Natural killer cell treated with Interleukin-12 subunit alpha and Interleukin-12 subunit beta and Interleukin-15 and Interleukin-18, amount 100 ng/mL, for 72 hours (primary cell): ENCODE results near the gene CDK5RAP2. TPM values are rescaled to one million over a fixed set of nuclear protein-coding genes. Genes with fewer than 3 reads are reported as not detected.
"Not testable (repeated sequence)": the region's sequence is repeated elsewhere in the genome, so short reads cannot be mapped to it uniquely, and the experiment has no call there.

Source experiments
- ATAC-seq, 2 donors: fragments of 150-1000 bp; cut with Tn5 transposase in 1 of 2; sonication (Bioruptor Pico), chemical (Tn5 transposase) in 1 of 2; 2 replicates each; pipeline ENCODE4 v1.10.0; 2021
- DNase-seq: peaks from one replicate; pipeline ENCODE4 v3.0.0; 2022; ENCODE audit warnings: low spot score
- H3K27ac Mint-ChIP-seq, 2 donors: 1 replicate in 1 of 2; 2 replicates in 1 of 2; pipeline ENCODE4 v1.8.0; 2022; ENCODE audit warnings: mixed read lengths in 2 of 2, mild to moderate bottlenecking in 1 of 2, moderate library complexity in 1 of 2
- H3K27me3 Mint-ChIP-seq, 2 donors: 1 replicate in 1 of 2; 2 replicates in 1 of 2; pipeline ENCODE4 v1.8.0; 2022; ENCODE audit warnings: mixed read lengths in 2 of 2
- H3K36me3 Mint-ChIP-seq: one replicate; pipeline ENCODE4 v1.8.0; 2022; ENCODE audit warnings: mixed read lengths
- H3K4me1 Mint-ChIP-seq, 2 donors: 1 replicate in 1 of 2; 2 replicates in 1 of 2; pipeline ENCODE4 v1.8.0; 2022; ENCODE audit warnings: low read depth in 2 of 2, mixed read lengths in 2 of 2, mild to moderate bottlenecking in 1 of 2
- H3K4me3 Mint-ChIP-seq: one replicate; pipeline ENCODE4 v1.8.0; 2022; ENCODE audit warnings: mixed read lengths
- H3K9me3 Mint-ChIP-seq: 2 replicates; pipeline ENCODE4 v1.8.0; 2022; ENCODE audit warnings: mixed read lengths
- total RNA-seq, 2 donors: library from RNA; stranded (reverse); gene quantifications; one replicate each; pipeline ENCODE4 v1.2.3, GENCODE V29; 2022

The CDK5RAP2 gene
- 100 to 1,000 TPM in 1 of 2 donors, 10 to 100 TPM in 1; 73.4 to 124 TPM for total RNA-seq

DNA sequence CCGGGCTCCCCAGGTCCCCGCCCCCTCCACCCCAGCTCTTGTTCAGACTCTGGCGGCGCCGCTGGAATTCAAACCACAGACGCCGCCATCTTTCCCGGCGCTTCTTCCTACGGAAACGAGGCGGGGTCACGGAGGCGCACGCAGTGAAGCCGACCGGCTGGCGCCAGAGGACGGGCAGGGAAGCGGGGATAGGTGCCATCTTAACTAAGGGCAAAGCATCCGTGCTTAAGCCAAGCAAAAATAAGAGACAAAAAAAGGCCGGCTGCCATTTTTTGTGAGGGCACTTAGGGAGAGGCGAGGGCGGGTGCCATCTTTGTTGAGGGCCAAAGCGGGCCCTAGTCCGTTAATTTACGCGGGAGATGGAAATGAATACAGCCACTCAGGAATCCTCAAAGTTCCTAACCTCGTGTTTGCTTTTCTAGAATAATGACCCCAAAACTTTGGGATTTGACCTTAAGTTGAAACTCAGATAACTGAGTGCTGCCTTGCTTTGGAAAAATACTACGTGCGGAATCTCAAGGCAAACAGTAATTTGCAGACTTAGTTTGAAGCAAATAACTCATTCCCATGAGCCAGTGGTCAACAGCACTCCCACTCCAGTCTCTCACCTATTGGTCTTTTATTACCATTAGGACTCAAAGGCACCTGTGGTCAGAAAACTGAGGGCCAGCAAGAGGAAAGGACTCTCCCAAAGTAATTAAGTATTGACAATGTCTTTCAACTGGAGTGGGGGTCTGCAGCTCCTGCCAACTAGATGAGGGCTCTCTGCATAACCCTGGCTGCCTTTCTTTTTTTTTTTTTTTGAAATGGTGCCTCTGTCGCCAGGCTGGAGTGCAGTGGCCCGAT, at the start of gene CDK5RAP2:
Gene CDK5RAP2, minus strand, starts transcription at position 117 of the 846 bp plus-strand sequence. CDS start 189 bp downstream, outside the sequence.
- H3K27me3 Mint-ChIP-seq, result no peaks in the 10 kb centered on the region
- peaks cover 37 to 45% of the 10 kb centered on the region in 2 donors for H3K4me1 Mint-ChIP-seq
- ATAC-seq, result peak; percentile 97 to 98
- peaks cover 12% of the 10 kb centered on the region for H3K36me3 Mint-ChIP-seq
- no peaks in the 10 kb centered on the region for H3K9me3 Mint-ChIP-seq
- H3K27ac Mint-ChIP-seq, result peak within 1 kb of the TSS; percentile 87 to 96
- H3K4me3 Mint-ChIP-seq, result peak within 1 kb of the TSS; percentile 95
- peak; percentile 94 for DNase-seq

DNA sequence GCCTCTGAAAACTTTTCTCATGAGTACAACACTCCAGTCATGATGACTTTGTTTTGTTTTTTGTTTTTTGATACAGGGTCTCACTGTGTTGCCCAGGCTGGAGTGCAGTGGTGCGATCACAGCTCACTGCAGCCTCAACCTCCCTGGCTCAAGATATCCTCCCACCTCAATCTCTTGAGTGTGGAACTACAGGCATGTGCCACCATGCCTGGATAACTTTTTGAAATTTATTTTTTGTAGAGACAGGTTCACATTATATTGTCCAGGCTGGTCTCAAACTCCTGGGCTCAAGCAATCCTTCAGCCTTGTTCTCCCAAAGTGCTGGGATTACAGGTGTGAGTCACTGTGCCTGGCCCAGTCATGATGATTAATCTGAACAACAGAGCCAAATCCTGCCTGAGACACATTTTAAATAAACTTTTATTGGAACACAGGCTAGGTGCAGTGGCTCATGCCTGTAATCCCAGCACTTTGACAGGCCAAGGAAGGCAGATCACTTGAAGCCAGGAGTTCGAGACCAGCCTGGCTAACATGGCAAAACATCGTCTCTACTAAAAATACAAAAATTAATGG, 49.0 kb upstream of the CDK5RAP2 start:
- H3K27me3 Mint-ChIP-seq, ATAC-seq, H3K9me3 Mint-ChIP-seq, H3K4me1 Mint-ChIP-seq, H3K27ac Mint-ChIP-seq, H3K36me3 Mint-ChIP-seq, DNase-seq, H3K4me3 Mint-ChIP-seq: not testable (repeated sequence)

GRCh38 chr9:120628207-120628924, 48.4 kb upstream of the CDK5RAP2 start:
- Mint-ChIP-seq H3K27me3 (no peaks in the 10 kb centered on the region), H3K36me3 (no peaks in the 10 kb centered on the region), H3K9me3 (no peaks in the 10 kb centered on the region), H3K27ac (no peak overlapping the region), H3K4me3 (no peak overlapping the region), H3K4me1 (peaks cover 6 to 8% of the 10 kb centered on the region in 2 donors)
- DNase-seq (no peak), ATAC-seq (no peak)

DNA sequence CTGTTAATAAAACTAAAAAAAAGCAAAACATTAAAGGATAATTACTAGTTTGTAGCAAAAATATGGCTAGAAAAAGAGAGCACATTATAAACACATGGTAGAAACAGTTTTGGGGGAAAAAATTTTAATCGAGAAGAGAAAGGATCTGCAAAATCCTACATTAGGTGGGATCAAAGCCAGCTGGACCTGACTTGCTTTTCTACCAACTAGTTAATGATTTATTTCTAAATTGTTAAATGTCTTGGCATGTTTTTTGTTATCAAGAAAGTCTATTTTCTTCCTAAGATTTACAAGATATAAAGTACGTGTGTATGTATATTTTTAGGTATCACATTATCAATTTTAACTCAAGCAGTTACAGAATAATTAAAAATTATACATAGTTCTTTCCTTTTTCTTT, 47.1 kb upstream of the CDK5RAP2 start:
- no peaks in the 10 kb centered on the region for H3K36me3 Mint-ChIP-seq
- no peak for DNase-seq
- no peaks in the 10 kb centered on the region for H3K27me3 Mint-ChIP-seq
- no peaks in the 10 kb centered on the region for H3K9me3 Mint-ChIP-seq
- ATAC-seq, result no peak
- H3K4me3 Mint-ChIP-seq, result no peak overlapping the region
- H3K27ac Mint-ChIP-seq, result no peak overlapping the region
- H3K4me1 Mint-ChIP-seq, result peaks cover 6 to 8% of the 10 kb centered on the region in 2 donors

DNA sequence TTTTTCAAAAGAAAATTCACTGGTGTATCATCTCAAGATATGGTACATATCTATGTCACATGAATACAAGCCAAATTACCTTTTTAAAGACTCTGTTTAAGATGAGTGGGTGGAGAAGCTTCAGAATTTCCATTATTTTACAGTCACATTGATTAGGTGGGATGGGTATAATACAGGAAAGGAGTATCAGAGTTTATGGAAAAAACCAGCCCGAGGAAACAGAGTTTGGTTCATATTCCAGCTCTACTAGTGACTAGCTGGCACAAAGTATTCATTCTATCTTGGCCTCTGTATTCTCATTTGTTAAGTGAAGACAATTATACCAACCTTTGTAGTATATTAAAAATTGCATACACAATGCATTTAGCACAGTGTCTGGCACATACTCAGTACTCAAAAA, 46.5 kb upstream of the CDK5RAP2 start:
- no peak overlapping the region for H3K27ac Mint-ChIP-seq
- ATAC-seq (no peak), DNase-seq (no peak)
- no peaks in the 10 kb centered on the region for H3K27me3 Mint-ChIP-seq
- H3K9me3 Mint-ChIP-seq, result no peaks in the 10 kb centered on the region
- no peaks in the 10 kb centered on the region for H3K36me3 Mint-ChIP-seq
- H3K4me3 Mint-ChIP-seq, result no peak overlapping the region
- H3K4me1 Mint-ChIP-seq, result peaks cover 6% of the 10 kb centered on the region in 2 donors

- Mint-ChIP-seq H3K27me3 (no peaks in the 10 kb centered on the region), H3K36me3 (no peaks in the 10 kb centered on the region), H3K9me3 (no peaks in the 10 kb centered on the region), H3K27ac (no peak overlapping the region), H3K4me1 (peaks cover 1 to 6% of the 10 kb centered on the region in 2 donors), H3K4me3 (no peak overlapping the region)
- ATAC-seq (no peak), DNase-seq (no peak)
Observed at GRCh38 chr9:120625222-120625621, 45.3 kb upstream of the CDK5RAP2 start.

DNA sequence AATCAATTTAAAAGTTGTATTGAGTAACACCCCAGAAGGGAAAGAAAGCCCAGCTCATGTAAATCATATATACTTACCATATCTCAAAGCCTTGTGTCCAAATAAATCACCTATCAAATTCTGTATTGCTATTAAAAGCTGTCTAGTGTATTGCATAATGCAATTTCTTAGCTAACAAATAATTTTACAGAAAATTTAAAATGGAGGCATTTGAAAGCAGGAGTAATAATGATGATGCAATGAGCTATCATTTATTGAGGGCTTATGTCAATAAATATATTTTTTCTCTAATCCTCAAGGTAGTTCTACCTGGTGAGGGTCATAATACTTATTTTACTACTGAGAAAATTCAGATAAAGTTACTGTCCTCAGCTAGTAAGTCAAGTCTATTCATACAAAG, 42.8 kb upstream of the CDK5RAP2 start:
- peaks cover 3 to 10% of the 10 kb centered on the region in 2 donors for H3K4me1 Mint-ChIP-seq
- ATAC-seq, result no peak
- no peaks in the 10 kb centered on the region for H3K36me3 Mint-ChIP-seq

DNA sequence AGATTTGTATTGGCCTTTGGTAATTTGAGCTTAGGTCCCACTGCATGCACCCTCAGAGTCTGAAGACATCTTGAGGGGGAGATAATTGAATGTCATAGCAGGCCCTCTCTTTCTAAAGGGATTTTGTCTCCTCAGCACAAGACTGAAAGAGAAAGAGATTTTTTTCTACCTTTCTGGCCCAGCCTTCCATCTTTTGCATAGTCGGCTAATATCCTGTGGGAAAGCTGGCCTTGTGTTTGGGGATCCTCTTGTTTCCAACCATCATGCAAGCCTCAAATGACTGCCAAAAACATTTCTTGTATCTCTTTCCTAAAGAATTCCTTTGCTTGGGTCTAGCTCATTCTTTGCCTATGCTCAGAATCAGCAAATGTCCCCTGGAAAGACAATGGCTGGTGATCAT, 42.0 kb upstream of the CDK5RAP2 start:
- ATAC-seq (no peak), DNase-seq (no peak)
- H3K27me3 Mint-ChIP-seq, result no peaks in the 10 kb centered on the region
- H3K9me3 Mint-ChIP-seq, result no peaks in the 10 kb centered on the region
- H3K4me3 Mint-ChIP-seq, result no peak overlapping the region
- H3K36me3 Mint-ChIP-seq, result no peaks in the 10 kb centered on the region
- H3K27ac Mint-ChIP-seq, result no peak overlapping the region
- H3K4me1 Mint-ChIP-seq, result peaks cover 3 to 14% of the 10 kb centered on the region in 2 donors

More for the DNA sequence above, 42.8 kb upstream of the CDK5RAP2 start:
- Mint-ChIP-seq H3K4me3 (no peak overlapping the region), H3K27me3 (no peaks in the 10 kb centered on the region), H3K27ac (no peak overlapping the region), H3K9me3 (no peaks in the 10 kb centered on the region)
- no peak for DNase-seq

DNA sequence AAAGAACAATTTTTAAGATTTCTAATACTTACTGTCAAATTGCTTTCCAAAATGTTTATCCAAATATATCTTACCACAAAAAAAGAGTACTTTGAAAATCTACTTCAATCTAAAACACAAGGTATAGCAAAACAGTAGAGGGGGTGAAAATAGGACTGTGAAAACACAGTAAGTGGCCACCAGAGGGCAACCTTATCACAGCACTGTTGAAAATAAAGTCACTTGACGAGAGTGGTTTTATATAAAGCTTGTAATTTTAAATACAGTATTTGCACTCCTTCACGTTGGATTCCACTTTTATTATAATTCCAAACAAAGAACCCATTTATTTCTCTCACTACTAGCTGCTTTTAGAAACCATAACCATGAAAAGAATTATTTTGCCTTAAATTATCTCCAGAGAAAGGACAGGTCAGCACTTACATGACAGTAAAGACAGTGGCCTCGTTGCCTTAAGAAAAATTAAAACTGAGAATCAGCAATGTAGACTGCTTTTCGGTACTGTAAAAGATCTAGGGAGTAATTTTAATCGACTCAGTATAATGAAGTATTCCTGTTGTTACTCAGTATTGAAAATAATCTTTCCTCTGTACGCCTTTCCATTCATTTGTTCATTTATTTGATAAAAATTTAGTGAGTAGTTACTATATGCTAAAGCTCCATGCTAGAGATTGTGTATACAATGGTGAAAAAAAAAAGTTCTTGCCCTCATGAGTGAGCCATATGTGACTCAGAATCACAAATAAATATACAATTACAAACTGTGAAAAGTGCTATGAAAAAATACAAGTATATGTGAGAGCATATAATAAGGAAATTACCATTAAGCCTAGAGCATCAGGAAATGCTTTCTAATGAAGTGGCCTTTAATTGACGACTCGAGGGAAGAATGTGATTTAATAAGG, 40.0 kb upstream of the CDK5RAP2 start:
- no peaks in the 10 kb centered on the region for H3K27me3 Mint-ChIP-seq
- no peaks in the 10 kb centered on the region for H3K9me3 Mint-ChIP-seq
- H3K4me1 Mint-ChIP-seq, result peaks cover 3 to 10% of the 10 kb centered on the region in 2 donors
- no peaks in the 10 kb centered on the region for H3K36me3 Mint-ChIP-seq
- H3K4me3 Mint-ChIP-seq, result no peak overlapping the region
- peak overlapping the region in 1 of 2 donors; percentile 1 for H3K27ac Mint-ChIP-seq
- DNase-seq (peak; percentile 76), ATAC-seq (peak; percentile 68 to 73)

DNA sequence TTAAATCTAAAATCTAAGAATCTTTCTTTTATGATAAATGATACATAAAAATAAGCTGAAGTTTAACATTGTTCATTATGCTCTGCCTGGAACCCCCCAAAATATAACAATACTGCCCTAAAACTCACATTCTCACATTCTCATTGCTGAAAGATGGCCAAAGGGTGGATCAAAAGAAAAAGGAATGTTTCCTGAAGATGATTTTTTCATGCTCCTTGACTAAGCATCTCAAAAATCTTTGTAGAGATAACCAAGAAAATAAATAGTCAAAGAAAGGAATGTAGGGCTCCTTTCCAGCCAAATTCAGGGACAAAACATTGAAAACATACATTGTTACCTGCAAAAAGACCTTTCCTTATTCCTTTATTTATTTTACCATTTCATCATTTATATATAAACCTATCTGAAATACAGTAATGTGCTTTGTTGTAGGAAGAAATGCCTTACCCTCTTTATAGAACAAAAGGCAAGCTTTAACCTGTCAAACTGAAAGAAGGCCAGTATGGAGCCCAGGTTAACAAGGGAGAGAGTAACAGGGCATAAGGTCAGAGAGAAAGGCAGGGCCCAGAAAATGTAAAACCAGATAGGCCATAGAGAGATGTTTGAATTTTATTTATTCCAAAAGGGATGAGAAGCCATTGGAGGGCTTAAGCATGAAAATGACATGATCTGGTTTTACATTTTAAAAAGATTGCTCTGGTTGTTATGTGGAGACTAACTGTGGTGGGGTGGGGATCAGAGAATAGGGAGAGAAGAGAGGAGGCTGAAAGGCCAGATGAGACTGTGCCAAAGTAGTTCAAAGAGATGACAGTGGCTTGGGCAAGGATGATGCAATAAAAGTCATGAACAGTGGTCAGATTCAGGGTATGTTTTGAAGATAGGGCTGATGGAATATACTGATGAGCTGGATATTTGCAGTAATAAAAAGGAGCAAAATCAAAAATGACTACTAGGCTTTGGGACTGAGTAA, 37.3 kb upstream of the CDK5RAP2 start:
- DNase-seq (no peak), ATAC-seq (no peak)
- no peak overlapping the region for H3K27ac Mint-ChIP-seq
- no peak overlapping the region for H3K4me3 Mint-ChIP-seq
- H3K9me3 Mint-ChIP-seq, result no peaks in the 10 kb centered on the region
- H3K27me3 Mint-ChIP-seq, result no peaks in the 10 kb centered on the region
- H3K4me1 Mint-ChIP-seq, result peaks cover 3 to 8% of the 10 kb centered on the region in 2 donors
- H3K36me3 Mint-ChIP-seq, result no peaks in the 10 kb centered on the region

DNA sequence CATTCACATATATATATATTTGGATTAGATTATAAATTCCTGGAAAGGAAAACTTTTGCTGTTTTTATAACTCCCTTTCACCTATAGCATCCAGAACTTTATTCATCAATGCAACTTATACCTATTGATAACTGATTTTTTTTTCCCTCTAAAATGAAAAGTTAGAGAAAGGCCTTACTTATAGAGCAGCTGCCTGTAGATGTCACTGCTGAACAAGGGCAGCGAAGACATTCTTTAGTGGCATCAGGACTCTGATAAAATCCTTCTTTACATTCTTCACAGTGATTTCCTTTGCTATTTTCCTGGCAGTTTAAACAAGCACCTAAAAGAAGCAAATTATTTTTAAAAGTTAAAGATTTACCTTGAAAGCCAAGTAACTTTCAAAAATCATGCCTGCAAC, 32.3 kb upstream of the CDK5RAP2 start:
- Mint-ChIP-seq H3K27ac (no peak overlapping the region), H3K36me3 (no peaks in the 10 kb centered on the region), H3K9me3 (no peaks in the 10 kb centered on the region), H3K27me3 (no peaks in the 10 kb centered on the region), H3K4me3 (no peak overlapping the region), H3K4me1 (peaks cover 0 to 4% of the 10 kb centered on the region in 2 donors)
- ATAC-seq (no peak), DNase-seq (no peak)

DNA sequence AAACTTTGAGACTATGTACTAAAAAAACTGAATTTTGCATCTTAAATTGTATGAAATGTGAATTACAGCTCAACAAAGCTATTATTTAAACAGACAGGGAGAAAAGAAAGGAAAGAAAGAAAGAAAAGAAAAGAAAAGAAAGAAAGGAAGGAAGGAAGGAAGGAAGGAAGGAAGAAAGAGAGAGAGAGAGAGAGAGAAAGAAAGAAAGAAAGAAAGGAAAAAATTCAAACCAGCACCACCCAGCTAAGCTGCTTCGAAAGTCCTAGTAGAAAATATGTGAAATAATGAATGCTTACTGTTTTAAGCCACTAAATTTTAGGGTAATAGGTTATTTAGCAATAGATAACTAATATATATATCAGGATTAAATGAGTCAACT, 31.7 kb upstream of the CDK5RAP2 start:
- Mint-ChIP-seq H3K36me3 (no peaks in the 10 kb centered on the region), H3K9me3 (no peaks in the 10 kb centered on the region), H3K4me1 (peaks cover 0 to 4% of the 10 kb centered on the region in 2 donors), H3K27ac (no peak overlapping the region), H3K27me3 (no peaks in the 10 kb centered on the region), H3K4me3 (no peak overlapping the region)
- DNase-seq (no peak), ATAC-seq (no peak)
